Keratinocyte (primary cell): Measurements from ENCODE around the gene FAM240A. TPM values are rescaled to one million over a fixed set of nuclear protein-coding genes. Genes with fewer than 3 reads are reported as not detected.

Experiments
- DNase-seq: peaks from one replicate; pipeline ENCODE4 v3.0.0-alpha.2; 2011; ENCODE audit warnings: low read depth, missing footprints, low spot score
- FAIRE-seq: peaks from 2 replicates; lab custom pipeline; 2011; peaks lifted over from hg19 to GRCh38; lab: Jason Lieb, UNC
- H2AFZ ChIP-seq: 2 replicates; pipeline ENCODE4 v1.6.0; 2012; ENCODE audit warnings: low read length, control low read depth, inconsistent platforms; ENCODE audit not compliant: control insufficient read depth
- H3K27ac ChIP-seq: 2 replicates; pipeline ENCODE4 v1.5.1; 2011; ENCODE audit warnings: low read length; ENCODE audit not compliant: control insufficient read depth, insufficient read depth
- H3K27me3 ChIP-seq: 3 replicates; pipeline ENCODE4 v1.6.0; 2011; ENCODE audit warnings: low read length; ENCODE audit not compliant: control insufficient read depth, insufficient read depth; ENCODE audit errors: extremely low read depth
- H3K36me3 ChIP-seq, 2 experiments: 2 replicates in 1 of 2; 3 replicates in 1 of 2; pipeline ENCODE4 v1.5.1; 2011; ENCODE audit warnings: low read length in 2 of 2, mild to moderate bottlenecking in 1 of 2; ENCODE audit not compliant: control insufficient read depth in 2 of 2, insufficient read depth in 2 of 2; ENCODE audit errors: extremely low read depth in 1 of 2
- H3K4me1 ChIP-seq: 3 replicates; pipeline ENCODE4 v1.5.1; 2011; ENCODE audit warnings: low read length; ENCODE audit not compliant: control insufficient read depth, insufficient read depth; ENCODE audit errors: extremely low read depth
- H3K4me2 ChIP-seq: 3 replicates; pipeline ENCODE4 v1.6.0; 2011; ENCODE audit warnings: low read depth, low read length; ENCODE audit not compliant: control insufficient read depth, insufficient read depth; ENCODE audit errors: extremely low read depth
- H3K4me3 ChIP-seq, 3 experiments: fragments of 200-600 bp in 1 of 3; sonication (generic) in 1 of 3; 2 replicates in 2 of 3; 3 replicates in 1 of 3; pipeline ENCODE4 v1.5.1; 2011 to 2016; ENCODE audit warnings: low read length in 3 of 3, mild to moderate bottlenecking in 3 of 3, control low read depth in 2 of 3, inconsistent platforms in 1 of 3, low read depth in 1 of 3, mixed read lengths in 1 of 3, mixed run types in 1 of 3, moderate library complexity in 1 of 3; ENCODE audit not compliant: control insufficient read depth in 2 of 3, insufficient read depth in 2 of 3; ENCODE audit errors: extremely low read depth in 1 of 3
- H3K79me2 ChIP-seq: 2 replicates; pipeline ENCODE4 v1.6.0; 2012; ENCODE audit warnings: low read length; ENCODE audit not compliant: control insufficient read depth, insufficient read depth
- H3K9ac ChIP-seq: 3 replicates; pipeline ENCODE4 v1.6.0; 2011; ENCODE audit warnings: low read length; ENCODE audit not compliant: control insufficient read depth, insufficient read depth; ENCODE audit errors: extremely low read depth
- H3K9me1 ChIP-seq: 3 replicates; pipeline ENCODE4 v1.6.0; 2011; ENCODE audit warnings: low read length; ENCODE audit not compliant: control insufficient read depth, insufficient read depth; ENCODE audit errors: extremely low read depth
- H3K9me3 ChIP-seq: 2 replicates; pipeline ENCODE4 v1.5.1; 2012; ENCODE audit warnings: low read depth, low read length; ENCODE audit not compliant: control insufficient read depth
- H4K20me1 ChIP-seq: 3 replicates; pipeline ENCODE4 v1.6.0; 2011; ENCODE audit warnings: low read length; ENCODE audit not compliant: control insufficient read depth, insufficient read depth; ENCODE audit errors: extremely low read depth
- EZH2 ChIP-seq: IDR thresholded peaks from one replicate; pipeline ENCODE4 v1.6.1; 2012; ENCODE audit warnings: inconsistent platforms, mild to moderate bottlenecking, low read length, moderate library complexity
- dilution Hi-C: fragments of 300-500 bp; cut with MboI; formaldehyde crosslinking; loops from one replicate; pipeline ENCODE4 v1.7.0; 2020; ENCODE audit warnings: low sequenced_read_pairs; ENCODE audit not compliant: extremely low pct_ligation_motif_present
- polyA plus RNA-seq, 5 experiments: library from polyadenylated mRNA; depleted of rRNA in 3 of 5; stranded (reverse) in 3 of 5; stranded (forward) in 1 of 5; unstranded in 1 of 5; fragments of >200 nt; gene quantifications; 1 replicate in 1 of 5; 2 replicates in 3 of 5; 3 replicates in 1 of 5; pipeline versions ENCODE4 v1.2.1 to v1.2.3, GENCODE V29; 2011 to 2012; ENCODE audit warnings: missing spikeins in 2 of 5, low read depth in 1 of 5, low replicate concordance in 1 of 5
- TF ChIP-seq, protein P1 (sequence below), 3 experiments: IDR thresholded peaks in 1 of 3; conservative IDR thresholded peaks in 1 of 3; optimal IDR thresholded peaks in 1 of 3; 2 replicates in 2 of 3; 3 replicates in 1 of 3; pipeline versions ENCODE3 to v1.5.1; 2011; ENCODE audit warnings: low read length in 3 of 3, mild to moderate bottlenecking in 3 of 3, moderate library complexity in 2 of 3, control low read depth in 1 of 3, inconsistent platforms in 1 of 3; ENCODE audit not compliant: insufficient read depth in 2 of 3; ENCODE audit errors: extremely low read depth in 1 of 3

Gene FAM240A
- polyA plus RNA-seq, 1 donor (not counting 4 experiments of a cell fraction or from before 2014, with no cell fraction given): not detected

DNA sequence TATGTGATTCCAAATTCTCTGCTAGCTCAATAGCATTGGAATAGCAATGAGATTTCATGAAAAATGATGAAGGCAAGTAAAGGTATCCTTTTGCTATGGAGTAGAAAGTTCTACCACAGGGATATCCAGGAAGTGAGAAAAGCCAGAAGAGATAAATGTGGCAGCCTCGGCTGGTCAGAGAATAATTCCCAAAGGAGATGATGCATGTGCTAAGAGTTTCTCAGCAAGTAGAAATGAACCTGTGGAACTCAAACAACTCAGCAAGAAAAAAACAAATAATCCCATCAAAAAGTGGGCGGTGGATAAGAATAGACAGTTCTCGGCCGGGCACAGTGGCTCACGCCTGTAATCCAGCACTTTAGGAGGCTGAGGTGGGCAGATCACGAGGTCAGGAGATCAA is 42.9 kb downstream of the FAM240A start:
- TF ChIP-seq, protein P1, sequence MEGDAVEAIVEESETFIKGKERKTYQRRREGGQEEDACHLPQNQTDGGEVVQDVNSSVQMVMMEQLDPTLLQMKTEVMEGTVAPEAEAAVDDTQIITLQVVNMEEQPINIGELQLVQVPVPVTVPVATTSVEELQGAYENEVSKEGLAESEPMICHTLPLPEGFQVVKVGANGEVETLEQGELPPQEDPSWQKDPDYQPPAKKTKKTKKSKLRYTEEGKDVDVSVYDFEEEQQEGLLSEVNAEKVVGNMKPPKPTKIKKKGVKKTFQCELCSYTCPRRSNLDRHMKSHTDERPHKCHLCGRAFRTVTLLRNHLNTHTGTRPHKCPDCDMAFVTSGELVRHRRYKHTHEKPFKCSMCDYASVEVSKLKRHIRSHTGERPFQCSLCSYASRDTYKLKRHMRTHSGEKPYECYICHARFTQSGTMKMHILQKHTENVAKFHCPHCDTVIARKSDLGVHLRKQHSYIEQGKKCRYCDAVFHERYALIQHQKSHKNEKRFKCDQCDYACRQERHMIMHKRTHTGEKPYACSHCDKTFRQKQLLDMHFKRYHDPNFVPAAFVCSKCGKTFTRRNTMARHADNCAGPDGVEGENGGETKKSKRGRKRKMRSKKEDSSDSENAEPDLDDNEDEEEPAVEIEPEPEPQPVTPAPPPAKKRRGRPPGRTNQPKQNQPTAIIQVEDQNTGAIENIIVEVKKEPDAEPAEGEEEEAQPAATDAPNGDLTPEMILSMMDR (optimal IDR thresholded peaks at IDR 0.05 in 1 of 3, IDR thresholded peaks at IDR 0.05 in 1 of 3, conservative IDR thresholded peaks at IDR 0.05 in 1 of 3; ENCODE audit: extremely low read depth in 1 of 3, insufficient read depth in 2 of 3, low read length in 3 of 3): no peak
- TF ChIP-seq EZH2: no peak

DNA sequence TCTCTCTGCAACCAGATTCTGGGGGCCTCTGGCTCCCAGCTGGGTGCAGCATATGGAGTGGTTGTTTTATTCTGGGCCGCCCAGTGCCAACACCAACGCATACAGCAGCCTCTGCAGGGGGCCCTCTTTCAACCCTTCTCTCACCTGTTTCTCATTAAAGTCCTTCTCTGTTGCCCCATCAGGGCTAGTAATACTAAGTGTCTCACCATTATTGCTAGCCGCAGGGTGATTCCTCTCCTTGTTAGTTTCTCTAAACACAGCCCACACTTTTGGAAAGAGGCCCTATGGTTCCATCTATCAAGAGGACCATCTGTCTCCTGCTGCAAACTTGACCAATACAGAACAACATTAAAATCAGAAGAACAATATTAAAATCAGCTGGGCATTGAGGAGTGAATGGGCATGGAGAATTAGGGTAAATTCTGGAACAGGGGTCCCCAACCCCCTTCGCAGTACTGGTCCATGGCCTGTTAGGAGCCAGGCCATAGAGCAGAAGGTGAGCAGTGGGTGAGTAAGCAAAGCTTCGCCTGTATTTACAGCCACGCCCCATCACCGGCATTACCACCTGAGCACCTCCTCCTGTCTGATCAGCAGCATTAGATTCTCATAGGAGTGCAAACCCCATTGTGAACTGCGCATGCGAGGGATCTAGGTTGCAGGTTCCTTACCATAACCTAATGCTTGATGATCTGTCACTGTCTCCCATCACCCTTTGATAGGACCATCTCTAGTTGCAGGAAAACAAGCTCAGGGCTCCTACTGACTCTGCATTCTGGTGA is 44.6 kb downstream of the FAM240A start:
- peaks cover 2% of the 10 kb centered on the region for H3K9me1 ChIP-seq
- dilution Hi-C loops: no loop called here
- H3K79me2 ChIP-seq: no peaks in the 10 kb centered on the region
- H4K20me1 ChIP-seq: no peaks in the 10 kb centered on the region
- H3K9ac ChIP-seq: no peak overlapping the region
- no peaks in the 10 kb centered on the region for H3K36me3 ChIP-seq
- no peak for TF ChIP-seq EZH2
- TF ChIP-seq, protein P1 (optimal IDR thresholded peaks at IDR 0.05 in 1 of 3, IDR thresholded peaks at IDR 0.05 in 1 of 3, conservative IDR thresholded peaks at IDR 0.05 in 1 of 3; ENCODE audit: extremely low read depth in 1 of 3, insufficient read depth in 2 of 3, low read length in 3 of 3): peak in 1 of 3 experiments; percentile 17
- peaks cover 20% of the 10 kb centered on the region for H3K4me1 ChIP-seq
- H3K27ac ChIP-seq: no peak overlapping the region
- no peak overlapping the region for H3K4me2 ChIP-seq
- no peaks in the 10 kb centered on the region for H3K9me3 ChIP-seq
- no peaks in the 10 kb centered on the region for H3K27me3 ChIP-seq
- no peak overlapping the region for H3K4me3 ChIP-seq
- H2AFZ ChIP-seq: no peak overlapping the region
- FAIRE-seq: peak; percentile 67
- DNase-seq: no peak

More for the DNA sequence above, 42.9 kb downstream of the FAM240A start:
- FAIRE-seq (no peak), DNase-seq (no peak)
- peaks cover 10% of the 10 kb centered on the region for H3K4me1 ChIP-seq
- H3K27ac ChIP-seq: no peak overlapping the region
- H3K27me3 ChIP-seq: no peaks in the 10 kb centered on the region
- H3K79me2 ChIP-seq: no peaks in the 10 kb centered on the region
- no peaks in the 10 kb centered on the region for H4K20me1 ChIP-seq
- H3K4me3 ChIP-seq: no peak overlapping the region
- no peak overlapping the region for H3K9ac ChIP-seq
- H3K9me3 ChIP-seq: no peaks in the 10 kb centered on the region
- dilution Hi-C loops: no loop called here
- H3K4me2 ChIP-seq: no peak overlapping the region
- H2AFZ ChIP-seq: no peak overlapping the region
- H3K9me1 ChIP-seq: peaks cover 2% of the 10 kb centered on the region
- H3K36me3 ChIP-seq: no peaks in the 10 kb centered on the region
